Central memory CD4-positive, alpha-beta T cell (primary cell): ENCODE data around the gene CYLD.

Experiments used
- DNase-seq: peaks from one replicate; pipeline ENCODE4 v3.0.0; 2022

Gene CYLD

DNA sequence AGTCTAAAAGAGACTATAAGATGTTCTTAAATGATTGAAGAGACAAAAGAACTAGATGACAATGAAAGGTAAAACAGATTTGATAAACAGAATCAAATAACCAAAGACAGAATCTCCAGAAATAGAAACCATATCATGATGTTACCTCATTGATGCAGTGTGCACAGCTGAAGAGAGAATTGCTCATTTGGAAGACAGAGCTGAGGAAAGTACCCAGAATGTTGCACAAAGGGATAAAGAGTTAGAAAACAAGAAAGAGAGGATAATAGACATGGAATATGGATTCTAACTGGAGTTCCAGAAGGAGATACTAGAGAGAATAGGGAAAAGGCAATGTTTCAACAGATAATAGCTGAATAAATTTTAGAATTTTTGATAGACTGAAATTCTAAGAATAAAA is 47.9 kb downstream of the CYLD start:
- no peak for DNase-seq

DNA sequence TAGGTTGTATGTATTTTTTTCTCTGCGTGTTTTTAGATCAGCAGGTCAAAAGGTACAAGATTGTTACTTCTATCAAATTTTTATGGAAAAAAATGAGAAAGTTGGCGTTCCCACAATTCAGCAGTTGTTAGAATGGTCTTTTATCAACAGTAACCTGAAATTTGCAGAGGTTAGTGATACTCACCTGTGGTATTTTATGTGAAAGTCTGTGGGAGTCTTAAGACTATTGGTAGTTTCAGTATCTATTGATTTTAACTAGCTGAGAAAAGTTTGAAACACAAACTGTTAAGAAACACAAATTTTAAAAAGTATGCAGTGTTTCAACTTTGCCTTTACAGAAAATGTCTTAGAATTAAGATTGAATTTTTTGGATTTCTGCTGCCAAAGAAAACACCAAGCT is 49.6 kb downstream of the CYLD start:
- DNase-seq: no peak

DNA sequence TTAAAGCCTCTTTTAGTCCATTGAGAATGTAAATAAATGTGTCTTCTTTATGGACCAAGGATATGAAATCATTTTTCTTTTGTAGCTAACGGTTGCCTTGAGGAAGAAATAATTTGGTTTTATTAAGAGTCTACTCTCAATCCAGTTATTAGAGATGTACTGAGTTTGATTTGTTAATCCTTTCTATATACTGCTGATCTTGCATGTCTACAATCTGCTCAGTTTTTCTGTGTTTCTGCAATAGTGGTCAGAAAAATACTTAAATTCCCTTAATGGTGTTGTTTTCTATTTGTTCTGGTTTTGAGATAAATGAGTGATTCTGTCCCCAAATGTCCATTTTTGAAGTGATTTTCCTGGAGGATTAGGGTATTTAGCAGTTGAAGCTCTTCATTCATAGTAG is 54.9 kb downstream of the CYLD start:
- no peak for DNase-seq

DNA sequence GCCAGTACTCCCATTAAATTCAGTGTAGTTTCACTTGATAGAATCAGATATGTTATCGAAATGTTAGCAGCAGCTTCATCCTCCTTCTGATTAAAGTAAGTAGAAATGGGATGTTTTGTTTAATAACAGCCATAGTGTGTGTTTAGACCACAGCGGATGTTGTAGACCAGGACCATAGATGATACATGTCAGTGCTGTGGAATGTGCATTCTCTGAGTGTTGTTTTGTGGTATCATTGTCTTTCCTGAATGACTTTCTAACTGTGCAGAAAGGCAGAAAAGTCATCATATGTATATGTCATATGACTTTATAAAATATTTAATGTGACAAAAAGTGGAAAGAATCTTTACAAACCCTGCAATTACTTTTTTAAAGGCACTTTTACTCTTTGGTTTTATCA is 55.6 kb downstream of the CYLD start:
- no peak for DNase-seq

DNA sequence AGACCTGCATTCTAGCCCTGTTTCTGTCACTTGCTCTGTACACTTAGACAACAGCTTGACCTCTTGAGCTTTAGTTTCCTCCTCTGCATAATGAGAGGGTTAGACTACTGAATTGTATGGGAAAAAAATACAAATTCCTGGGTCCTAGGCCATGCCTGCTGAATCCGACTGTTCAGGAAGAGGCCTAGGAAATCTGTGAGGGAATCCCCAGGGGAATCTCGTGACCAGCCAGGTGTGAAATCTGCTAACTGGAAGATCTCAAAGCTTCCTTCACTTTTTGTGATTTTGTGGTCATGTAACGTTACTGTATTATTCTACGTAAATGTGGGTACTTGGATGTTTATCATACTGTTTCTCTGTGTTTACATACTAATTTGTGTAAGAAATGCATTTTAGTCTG is 58.2 kb downstream of the CYLD start:
- no peak for DNase-seq

DNA sequence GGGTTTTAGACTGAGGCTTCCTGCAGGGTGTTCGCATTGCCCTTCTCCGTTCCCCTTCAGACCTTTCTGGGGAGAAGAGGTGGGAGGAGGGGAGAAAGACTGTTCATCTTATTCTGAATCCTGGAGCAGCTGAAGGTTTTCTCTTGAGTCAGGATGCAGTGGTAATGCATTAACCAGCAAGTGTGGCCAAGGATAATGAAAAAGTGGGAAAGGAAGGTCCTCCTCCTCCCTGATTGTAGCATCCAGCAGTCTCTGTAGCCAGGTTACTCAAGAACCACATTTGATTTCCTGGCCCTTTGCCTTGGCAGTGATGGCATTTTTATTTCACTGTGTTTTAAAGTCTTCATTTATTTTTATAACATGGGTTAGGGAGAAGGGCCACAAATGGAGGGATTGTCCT is 59.1 kb downstream of the CYLD start:
- DNase-seq: no peak

DNA sequence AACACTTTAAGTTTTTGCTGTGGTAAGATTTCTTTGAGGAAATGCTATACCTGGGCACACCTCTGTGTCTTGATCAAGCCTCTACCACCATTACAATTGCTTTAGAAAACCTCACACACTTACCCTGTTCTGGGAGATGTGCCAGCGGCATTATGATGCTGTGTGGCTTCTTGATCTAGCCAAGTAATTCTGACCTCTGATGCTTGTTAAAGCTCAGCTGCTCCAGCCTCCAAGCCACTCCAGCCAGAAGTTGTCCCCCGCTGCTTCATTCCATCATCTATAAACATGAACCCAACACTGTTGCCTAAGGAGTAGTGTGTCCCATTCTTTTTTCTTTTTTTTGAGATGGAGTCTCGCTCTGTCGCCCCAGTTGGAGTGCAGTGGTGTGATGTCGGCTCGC is 60.1 kb downstream of the CYLD start:
- DNase-seq: no peak

DNA sequence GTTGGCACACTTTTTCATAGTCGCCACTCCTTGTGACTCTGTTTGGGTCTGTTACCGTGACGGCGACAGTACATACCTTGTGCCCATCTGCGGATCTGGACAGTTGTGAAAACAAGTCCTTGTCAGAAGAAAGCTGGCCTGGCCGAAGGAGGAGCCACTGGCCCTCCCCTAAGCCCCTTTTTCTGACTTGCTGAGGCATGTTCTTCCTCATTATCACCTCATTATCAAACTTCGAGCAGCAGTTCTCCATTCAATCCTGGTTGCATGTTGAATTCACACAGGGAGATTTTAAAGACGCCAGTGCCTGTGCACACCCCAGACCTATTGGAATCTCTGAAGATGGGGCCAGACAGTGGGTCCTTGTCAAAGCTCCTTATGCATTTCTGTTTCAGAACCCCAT is 61.1 kb downstream of the CYLD start:
- DNase-seq: no peak

DNA sequence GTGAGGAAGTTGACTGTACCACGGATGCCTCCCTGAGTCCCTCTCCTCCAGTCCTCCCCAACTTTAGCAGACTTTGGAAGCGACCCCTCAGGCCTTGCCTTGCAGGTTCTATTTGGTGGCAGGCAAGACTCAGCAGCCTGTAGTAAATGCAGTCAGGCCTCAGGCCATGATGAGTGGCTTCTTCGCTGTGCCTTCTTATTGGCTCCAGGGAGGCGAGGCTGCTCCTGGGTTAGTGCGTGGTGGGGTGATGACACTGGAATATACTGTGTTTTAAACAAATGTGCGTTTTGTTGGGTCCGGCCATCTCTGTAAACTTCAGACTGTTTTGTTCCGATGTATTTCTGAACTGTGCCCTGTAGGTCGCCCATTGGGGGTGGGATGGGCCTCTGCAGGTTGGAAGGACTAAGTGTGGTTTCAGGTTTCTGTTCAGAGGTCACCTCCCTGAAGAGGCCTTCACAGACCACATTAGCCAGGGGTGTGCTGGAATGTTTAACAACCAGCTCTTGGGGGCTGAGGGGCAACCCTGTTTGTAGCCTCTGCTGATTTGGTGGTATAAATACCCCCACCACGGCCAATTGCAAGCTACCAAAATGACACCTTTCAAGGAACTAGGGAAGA is 62.5 kb downstream of the CYLD start:
- no peak for DNase-seq

DNA sequence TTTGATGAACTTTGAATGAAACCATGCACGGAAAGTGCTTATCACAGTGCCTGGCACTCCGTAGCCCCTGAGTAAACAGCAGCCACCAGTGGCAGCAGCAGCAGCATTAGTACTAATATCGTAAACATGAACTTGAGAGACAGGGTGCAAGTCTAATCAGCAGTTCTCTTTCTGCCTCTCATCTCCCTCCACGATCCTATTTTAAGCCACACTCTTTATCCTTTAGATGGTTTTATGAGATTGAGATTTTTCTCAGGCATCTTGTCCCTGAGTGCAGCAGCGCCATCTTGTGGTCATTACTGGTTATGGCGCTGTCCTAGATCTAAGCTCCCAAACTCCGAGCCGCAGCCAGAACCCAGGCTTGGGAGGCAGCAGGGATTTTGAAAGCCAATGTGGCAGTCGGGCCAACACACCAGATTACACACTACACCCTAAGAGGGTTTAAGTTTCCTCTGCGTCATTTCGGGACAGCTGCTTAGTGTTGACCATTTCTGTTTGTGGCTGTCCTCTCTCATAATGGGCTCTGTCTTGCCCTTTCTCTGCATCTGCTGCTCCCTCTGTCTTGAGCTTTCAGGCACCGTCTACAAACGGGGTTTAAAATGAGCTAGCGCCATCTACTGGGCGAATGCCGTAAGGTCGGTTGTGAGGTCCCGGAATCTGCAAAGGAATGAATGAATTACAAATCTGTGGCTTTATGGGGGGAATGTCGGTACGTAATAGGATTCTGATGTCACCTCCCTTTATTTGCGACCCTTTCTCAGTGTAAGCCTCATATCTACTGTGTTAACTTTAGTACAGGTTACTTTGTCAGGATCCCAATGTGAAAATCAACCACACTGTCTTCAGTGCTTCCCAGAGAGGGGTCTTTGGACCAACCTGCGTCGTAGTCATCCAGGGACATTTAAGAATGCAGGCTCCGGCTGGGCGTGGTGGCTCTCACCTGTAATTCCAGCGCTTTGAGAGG is 64.5 kb downstream of the CYLD start:
- peak; percentile 87 for DNase-seq

DNA sequence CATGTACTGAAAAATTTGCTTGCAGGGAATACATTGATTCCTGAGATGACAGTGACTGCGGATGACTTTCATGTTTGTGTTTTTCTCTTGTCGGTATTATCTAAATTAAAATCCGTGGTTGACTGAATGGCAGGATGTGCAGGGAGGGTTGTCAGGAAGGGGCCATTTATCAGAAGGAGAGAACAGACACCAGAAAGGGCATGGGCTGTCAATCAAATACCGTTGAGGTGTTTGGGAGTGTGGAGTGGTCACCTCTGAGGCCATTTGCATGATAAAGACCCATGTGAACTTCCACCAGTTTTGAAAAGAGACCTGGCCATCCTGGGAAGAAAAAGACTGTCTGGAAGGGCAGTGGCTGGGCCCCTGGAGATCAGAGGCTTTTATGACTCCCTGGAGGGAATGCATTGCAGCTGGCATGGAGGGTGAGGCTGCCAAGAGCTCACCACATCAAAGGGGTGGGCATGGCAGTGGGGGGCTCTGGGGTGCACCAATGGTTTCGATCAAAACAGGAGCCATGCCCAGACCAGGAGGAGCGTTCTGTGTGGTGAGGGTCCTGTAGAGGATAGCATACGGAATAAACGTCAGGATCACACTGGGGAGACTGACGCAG is 67.1 kb downstream of the CYLD start:
- no peak for DNase-seq

DNA sequence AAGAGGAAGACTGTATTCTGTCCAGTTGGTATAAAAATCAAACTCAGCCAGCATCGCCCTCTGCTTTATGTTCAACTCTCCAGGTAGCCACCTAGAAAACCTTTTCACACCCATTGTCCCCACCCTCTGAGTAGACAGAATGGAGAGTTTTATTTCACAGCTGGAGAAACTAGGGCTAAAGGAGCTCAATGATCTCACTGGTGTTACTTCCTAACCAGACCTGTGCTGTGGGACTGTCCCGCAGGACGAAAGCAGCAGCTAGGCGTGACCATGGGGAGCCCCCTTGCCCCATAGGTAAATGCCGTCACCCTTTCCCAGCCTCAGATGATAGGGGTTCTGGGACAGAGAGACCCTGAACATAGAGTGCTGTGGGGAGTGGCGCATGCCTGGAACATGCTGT is 67.7 kb downstream of the CYLD start:
- no peak for DNase-seq

DNA sequence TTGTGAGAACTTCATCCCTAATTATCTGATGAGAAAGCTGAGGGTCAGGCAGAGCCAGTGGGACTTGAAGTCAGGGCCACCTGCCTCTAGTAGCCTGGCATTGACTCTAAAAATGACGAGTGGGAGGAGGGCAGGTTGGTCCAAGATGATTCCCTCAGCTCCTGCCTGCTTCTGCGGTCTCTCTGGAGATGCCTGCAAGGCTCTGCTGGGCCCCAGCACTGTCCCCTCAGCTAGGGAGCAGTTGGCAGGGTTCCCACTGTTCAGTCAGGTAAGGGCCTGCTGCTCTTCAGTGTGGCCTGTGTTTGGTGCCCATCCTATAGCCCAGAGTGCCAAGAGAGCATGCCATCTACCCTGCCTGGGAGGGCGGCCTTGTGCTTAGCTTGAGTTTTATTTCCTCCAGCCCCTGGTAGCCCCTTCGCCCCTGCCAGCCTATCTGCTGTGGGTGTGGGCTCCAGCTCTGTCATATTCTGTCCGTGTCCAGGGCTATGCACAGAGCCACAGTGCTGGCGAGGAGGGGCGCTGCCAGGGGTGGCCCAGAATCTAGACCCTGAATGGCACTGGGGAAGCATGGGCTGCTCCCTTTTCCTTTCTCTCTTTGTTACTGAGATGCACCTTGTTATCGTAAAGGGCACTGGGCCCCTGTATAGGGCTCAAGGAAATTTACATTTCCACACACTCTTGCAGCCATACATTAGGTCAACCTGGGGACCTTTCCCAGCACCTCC is 68.5 kb downstream of the CYLD start:
- no peak for DNase-seq

DNA sequence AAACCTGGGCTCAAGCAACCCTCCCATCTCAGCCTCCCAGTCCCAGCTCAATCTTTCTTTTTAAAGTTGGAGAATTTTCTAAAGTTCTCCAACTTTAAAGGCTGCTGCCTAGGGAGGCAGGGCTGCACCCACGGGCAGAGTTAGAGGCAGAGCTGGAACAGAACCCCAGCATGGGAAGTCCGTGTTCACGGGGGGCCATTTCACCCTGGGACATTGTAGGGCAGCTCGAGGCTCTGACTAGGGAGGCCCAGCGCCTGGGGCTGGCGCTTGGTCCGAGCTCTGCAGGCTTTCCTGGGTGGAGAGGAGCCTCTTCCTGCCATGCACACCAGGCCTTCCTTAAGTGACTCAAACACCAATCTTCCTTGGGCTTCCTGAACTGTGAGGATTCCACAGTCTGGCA is 70.2 kb downstream of the CYLD start:
- no peak for DNase-seq

DNA sequence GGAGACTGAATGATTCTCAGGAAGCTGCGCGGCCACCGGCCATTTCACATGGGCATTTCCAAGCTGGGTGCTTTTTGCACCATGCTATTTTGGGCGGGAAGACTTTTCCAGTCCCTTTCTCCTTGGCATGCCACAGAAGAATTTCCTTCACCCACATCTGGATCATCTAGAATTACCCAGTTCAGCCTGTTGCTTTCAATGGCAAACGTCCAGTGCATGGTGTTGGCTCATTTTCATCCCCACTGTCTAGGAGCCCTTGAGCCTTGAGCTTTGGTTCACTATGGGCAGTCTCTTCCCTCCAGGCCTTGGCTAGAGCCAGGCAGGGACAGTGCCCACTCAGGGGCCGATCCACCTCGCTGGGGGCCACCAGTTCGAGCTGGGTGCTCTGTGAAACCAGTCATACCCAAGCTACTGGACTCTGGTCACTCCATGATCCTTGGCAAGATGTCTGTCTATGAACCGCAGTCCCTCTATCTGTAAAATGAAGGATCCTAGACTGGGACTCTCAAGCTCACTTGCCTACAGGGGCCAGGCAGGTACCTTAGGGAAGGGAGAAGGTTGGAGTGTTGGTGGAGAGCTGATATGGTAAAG is 71.1 kb downstream of the CYLD start:
- no peak for DNase-seq

DNA sequence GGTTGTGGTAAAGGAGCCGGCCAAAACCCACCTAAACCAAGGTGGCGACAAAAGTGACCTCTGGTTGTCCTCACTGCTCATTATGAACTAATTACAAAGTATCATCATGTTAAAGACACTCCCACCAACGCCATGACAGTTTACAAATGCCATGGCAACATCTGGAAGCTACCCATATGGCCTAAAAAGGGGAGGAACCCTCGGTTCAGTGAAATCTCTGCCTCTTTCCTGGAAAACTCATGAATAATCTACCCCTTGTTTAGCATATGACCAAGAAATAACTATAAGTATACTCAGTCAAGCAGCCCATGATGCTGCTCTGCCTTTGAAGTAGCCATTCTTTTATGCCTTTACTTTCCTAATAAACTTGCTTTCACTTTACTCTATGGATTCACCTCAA is 72.2 kb downstream of the CYLD start:
- no peak for DNase-seq

DNA sequence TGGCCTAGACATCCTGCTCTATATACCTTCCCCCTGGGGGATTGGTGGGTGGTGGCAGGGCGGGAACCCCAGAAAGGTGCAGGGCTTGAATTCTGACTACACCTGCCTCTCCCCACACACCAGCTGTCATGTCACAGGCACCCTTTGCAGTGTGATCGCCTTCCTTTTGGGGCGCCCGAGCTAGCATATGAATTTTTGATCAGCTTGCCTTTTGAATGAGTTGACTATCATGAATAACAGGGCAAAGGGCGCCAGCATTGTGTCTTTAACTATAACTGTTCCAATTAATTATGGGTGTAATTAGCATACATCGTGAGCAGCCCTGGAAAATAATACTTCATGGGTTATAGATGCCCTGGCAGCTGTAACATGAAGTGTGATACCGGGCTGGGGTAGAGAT is 72.7 kb downstream of the CYLD start:
- no peak for DNase-seq

DNA sequence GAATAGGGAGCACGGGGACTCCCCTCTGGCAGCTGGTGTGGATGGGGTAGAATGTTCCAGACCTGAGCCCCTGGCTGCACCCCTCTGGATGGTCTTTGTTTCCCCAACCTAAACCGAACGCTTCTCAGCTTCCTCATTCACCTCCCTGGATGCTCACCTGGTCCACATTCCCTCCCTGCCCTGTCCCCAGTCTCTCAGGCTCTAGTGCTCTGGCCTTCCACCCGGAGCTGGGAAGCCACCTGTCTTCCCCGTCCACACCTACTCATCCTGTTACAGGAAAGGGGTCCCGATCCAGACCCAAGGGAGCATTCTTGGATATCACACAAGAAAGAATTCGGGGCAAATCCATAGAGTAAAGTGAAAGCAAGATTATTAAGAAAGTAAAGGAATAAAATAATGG is 73.5 kb downstream of the CYLD start:
- no peak for DNase-seq

DNA sequence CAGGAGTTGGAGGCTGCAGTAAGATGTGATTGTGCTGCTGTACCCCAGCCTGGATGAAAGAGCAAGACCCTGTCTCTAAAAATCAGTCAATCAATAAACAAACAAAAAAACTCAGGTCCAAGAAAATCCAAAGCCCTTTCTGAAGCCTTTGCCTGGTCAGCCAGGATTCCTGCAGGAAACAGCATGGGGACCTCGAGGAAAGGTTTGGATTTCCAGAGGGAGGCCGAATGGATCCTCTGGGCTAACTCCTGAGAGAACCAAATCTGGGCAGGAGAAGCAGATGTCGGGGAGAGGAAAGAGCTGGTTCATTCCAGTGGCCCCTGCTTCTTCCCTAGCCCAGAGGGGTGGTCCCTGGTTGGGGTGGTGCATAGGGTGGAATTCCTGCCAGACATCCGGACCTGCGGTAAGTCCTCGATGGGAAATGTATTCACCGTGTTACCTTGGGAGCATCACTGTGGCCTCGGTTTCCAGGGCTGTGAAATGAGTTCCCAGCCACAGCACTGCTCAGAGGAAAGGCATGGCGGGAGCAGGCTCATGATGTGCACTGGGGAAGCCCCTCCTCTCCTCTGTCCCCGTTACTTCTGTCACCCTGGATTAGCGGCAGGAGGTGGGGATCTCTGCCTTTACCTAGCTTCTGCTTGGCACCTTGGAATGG is 75.1 kb downstream of the CYLD start:
- DNase-seq: no peak

DNA sequence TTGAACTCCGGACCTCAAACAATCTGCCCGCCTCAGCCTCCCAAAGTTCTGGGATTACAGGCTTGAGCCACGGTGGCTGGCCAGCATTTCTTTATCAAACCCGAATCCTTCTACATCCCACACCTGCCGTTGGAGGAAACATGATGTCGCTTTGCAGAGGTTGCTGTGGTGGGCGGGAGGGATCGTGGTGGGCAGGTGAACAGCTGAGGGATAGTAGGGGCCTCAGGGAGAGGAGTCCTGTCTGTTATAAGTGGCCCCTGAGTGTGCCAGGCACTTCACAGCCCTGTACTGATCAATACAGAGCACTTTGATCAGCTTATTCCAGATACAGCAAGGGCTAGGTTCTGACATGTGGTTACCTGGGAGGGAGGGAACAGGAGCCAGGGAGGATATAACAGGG is 76.5 kb downstream of the CYLD start:
- no peak for DNase-seq

DNA sequence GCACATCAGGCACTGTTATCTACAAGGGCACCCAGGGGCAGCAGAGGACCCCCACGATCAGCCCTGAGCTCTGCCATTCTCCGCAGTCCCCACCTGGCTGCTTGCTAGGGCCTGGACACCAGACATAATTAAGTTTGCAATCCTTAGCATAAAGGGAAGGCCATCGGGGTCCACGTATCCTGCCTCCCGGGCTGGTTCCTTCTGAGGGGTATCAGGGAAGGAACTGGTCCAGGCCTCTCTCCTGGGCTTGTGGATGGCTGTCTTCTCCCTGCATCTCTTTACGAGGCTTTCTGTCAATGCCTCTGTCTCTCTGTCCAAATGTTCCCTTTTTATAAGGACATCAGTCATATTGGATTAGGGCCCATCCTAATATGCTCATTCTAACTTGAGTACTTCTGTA is 77.8 kb downstream of the CYLD start:
- no peak for DNase-seq

DNA sequence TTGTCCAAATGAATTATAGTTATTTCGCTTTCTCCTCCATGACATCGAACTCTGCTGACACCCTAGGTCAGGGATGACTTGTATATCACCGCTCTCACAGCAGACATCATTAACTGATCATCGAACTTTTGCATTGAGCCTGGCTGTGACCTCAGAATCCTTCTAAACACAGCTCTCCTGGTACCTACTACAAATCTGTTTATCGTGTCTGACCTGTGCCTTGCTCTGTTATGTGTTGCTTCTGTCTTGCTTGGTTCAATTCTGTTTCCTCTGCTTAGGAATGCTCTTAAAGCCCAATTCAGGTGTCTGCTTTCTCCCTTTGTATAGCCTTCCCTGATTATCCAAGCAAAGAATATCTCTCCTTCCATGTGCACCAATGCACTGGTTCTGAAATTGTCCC is 78.3 kb downstream of the CYLD start:
- DNase-seq: no peak

DNA sequence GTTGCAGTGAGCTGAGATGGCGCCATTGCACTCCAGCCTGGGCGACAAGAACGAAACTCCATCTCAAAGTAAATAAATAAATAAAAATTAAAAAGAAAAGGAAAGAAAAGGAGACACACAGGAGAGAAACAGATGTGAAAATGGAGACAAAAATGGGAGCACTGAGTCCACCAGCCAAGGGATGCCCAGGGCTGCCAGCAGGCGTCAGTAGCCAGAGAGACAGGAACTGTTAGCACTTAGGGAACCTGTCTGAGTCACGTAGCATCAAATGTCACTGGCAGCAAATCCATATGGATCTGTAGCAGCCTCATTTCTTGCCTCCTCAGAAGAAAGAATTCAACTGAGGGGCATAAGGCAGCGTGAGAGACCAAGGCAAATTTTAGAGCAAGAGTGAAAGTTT is 79.7 kb downstream of the CYLD start:
- no peak for DNase-seq
